ENCODE results near the gene PKD1L1. TPM values are rescaled to one million over a fixed set of nuclear protein-coding genes. Genes with fewer than 3 reads are reported as not detected.

The PKD1L1 gene
- total RNA-seq, 6 donors from 2014 or later = 0.46 to 4.8 (median 0.75) TPM

GRCh38 chr7:47873762-47874161 lies 74.5 kb downstream of the PKD1L1 start:
- H3K27me3 ChIP-seq = no peaks in the 10 kb centered on the region
- 67 to 72% methylated on average over 5 of the region's 5 CpGs for WGBS, 2 donors
- no peak overlapping the region for H3K4me3 ChIP-seq
- no peak for TF ChIP-seq POLR2A (IDR thresholded peaks at IDR 0.05)
- no peak for TF ChIP-seq POLR2AphosphoS5 (IDR thresholded peaks at IDR 0.05)
- TF ChIP-seq EP300 (IDR thresholded peaks at IDR 0.05) = no peak
- TF ChIP-seq CTCF (IDR thresholded peaks at IDR 0.05) = no peak
- H3K36me3 ChIP-seq = no peaks in the 10 kb centered on the region
- H3K4me1 ChIP-seq = no peaks in the 10 kb centered on the region
- H3K9me3 ChIP-seq = no peaks in the 10 kb centered on the region
- no peak overlapping the region for H3K27ac ChIP-seq
- DNase-seq (no peak), ATAC-seq (ENCODE audit: low FRiP score in 2 of 2) (no peak)

GRCh38 chr7:47867286-47867685 lies 81.0 kb downstream of the PKD1L1 start:
- Histone ChIP-seq H3K27ac (no peak overlapping the region), H3K9me3 (no peaks in the 10 kb centered on the region), H3K36me3 (no peaks in the 10 kb centered on the region), H3K27me3 (no peaks in the 10 kb centered on the region), H3K4me1 (no peaks in the 10 kb centered on the region), H3K4me3 (no peak overlapping the region)
- TF ChIP-seq POLR2AphosphoS5 (IDR thresholded peaks at IDR 0.05) (no peak), EP300 (IDR thresholded peaks at IDR 0.05) (no peak), POLR2A (IDR thresholded peaks at IDR 0.05) (no peak), CTCF (IDR thresholded peaks at IDR 0.05) (no peak)
- ATAC-seq (ENCODE audit: low FRiP score in 2 of 2) (no peak), DNase-seq (no peak)
- WGBS, 2 donors = 58 to 75% methylated on average over 3 of the region's 3 CpGs

GRCh38 chr7:47866120-47866519 lies 82.1 kb downstream of the PKD1L1 start:
- H3K27me3 ChIP-seq = no peaks in the 10 kb centered on the region
- H3K36me3 ChIP-seq = no peaks in the 10 kb centered on the region
- 71 to 74% methylated on average over 3 of the region's 3 CpGs for WGBS, 2 donors
- no peak overlapping the region for H3K4me3 ChIP-seq
- no peak for ATAC-seq (ENCODE audit: low FRiP score in 2 of 2)
- no peak for TF ChIP-seq CTCF (IDR thresholded peaks at IDR 0.05)
- no peaks in the 10 kb centered on the region for H3K9me3 ChIP-seq
- no peaks in the 10 kb centered on the region for H3K4me1 ChIP-seq
- no peak overlapping the region for H3K27ac ChIP-seq
- no peak for DNase-seq

GRCh38 chr7:47852330-47853245 lies 95.7 kb downstream of the PKD1L1 start:
- no peaks in the 10 kb centered on the region for H3K4me1 ChIP-seq
- H3K9me3 ChIP-seq = no peaks in the 10 kb centered on the region
- ATAC-seq (ENCODE audit: low FRiP score in 2 of 2) (peak in 1 of 2 donors; percentile 43), DNase-seq (no peak)
- H3K27me3 ChIP-seq = no peaks in the 10 kb centered on the region
- no peak overlapping the region for H3K27ac ChIP-seq
- H3K36me3 ChIP-seq = no peaks in the 10 kb centered on the region
- no peak overlapping the region for H3K4me3 ChIP-seq
- WGBS, 2 donors = 88 to 96% methylated on average over 9 of the region's 9 CpGs
- no peak for TF ChIP-seq POLR2A (IDR thresholded peaks at IDR 0.05)
- peak in 2 of 6 experiments; percentile 13 to 15 for TF ChIP-seq CTCF (IDR thresholded peaks at IDR 0.05)

GRCh38 chr7:47847207-47847606 lies 101.1 kb downstream of the PKD1L1 start:
- TF ChIP-seq POLR2AphosphoS5 (IDR thresholded peaks at IDR 0.05) (no peak), POLR2A (IDR thresholded peaks at IDR 0.05) (no peak), EP300 (IDR thresholded peaks at IDR 0.05) (no peak), CTCF (IDR thresholded peaks at IDR 0.05) (no peak)
- Histone ChIP-seq H3K36me3 (no peaks in the 10 kb centered on the region), H3K27ac (no peak overlapping the region), H3K4me1 (peaks cover 0 to 6% (median 0%) of the 10 kb centered on the region in 4 donors), H3K9me3 (no peaks in the 10 kb centered on the region), H3K27me3 (no peaks in the 10 kb centered on the region), H3K4me3 (no peak overlapping the region)
- 77 to 82% methylated on average over 5 of the region's 5 CpGs for WGBS, 2 donors
- no peak for ATAC-seq (ENCODE audit: low FRiP score in 2 of 2)
- DNase-seq = no peak
